Neural crest cell (in vitro differentiated cells): Measurements from ENCODE around the gene ZNF283. TPM values are rescaled to one million over a fixed set of nuclear protein-coding genes. Genes with fewer than 3 reads are reported as not detected.
A peak's percentile ranks its signal among the peaks of the same experiment; 100 is the strongest.

Source experiments
- DNase-seq: peaks from one replicate; pipeline ENCODE4 v3.0.0; 2021; ENCODE audit warnings: low read depth, mixed read lengths, low spot score
- H3K27ac Mint-ChIP-seq: one replicate; pipeline ENCODE4 v1.8.0; 2021; ENCODE audit warnings: mild to moderate bottlenecking, mixed read lengths; ENCODE audit not compliant: unreplicated experiment
- H3K27me3 Mint-ChIP-seq: 2 replicates; pipeline ENCODE4 v1.8.0; 2021; ENCODE audit warnings: low read depth, mild to moderate bottlenecking, mixed read lengths
- H3K36me3 Mint-ChIP-seq: 2 replicates; pipeline ENCODE4 v1.8.0; 2021; ENCODE audit warnings: low read depth, mild to moderate bottlenecking, mixed read lengths
- H3K4me1 Mint-ChIP-seq: 2 replicates; pipeline ENCODE4 v1.8.0; 2021; ENCODE audit warnings: mixed read lengths
- H3K4me3 Mint-ChIP-seq: one replicate; pipeline ENCODE4 v1.8.0; 2021; ENCODE audit warnings: mild to moderate bottlenecking, mixed read lengths
- H3K9me3 Mint-ChIP-seq: 2 replicates; pipeline ENCODE4 v1.8.0; 2021; ENCODE audit warnings: mixed read lengths
- CTCF ChIP-seq: fragments of 200-600 bp; sonication (generic); conservative IDR thresholded peaks from 2 replicates; pipeline ENCODE4 v1.5.0; 2021; ENCODE audit warnings: antibody characterized with exemption, mild to moderate bottlenecking
- total RNA-seq: library from RNA; stranded (reverse); gene quantifications from 2 replicates; pipeline ENCODE4 v1.2.1, GENCODE V29; 2021

Gene ZNF283
- total RNA-seq, 1 donor from 2014 or later = 13.6 TPM

- Mint-ChIP-seq H3K27me3 (peaks cover 28% of the 10 kb centered on the region), H3K4me1 (peaks cover 36% of the 10 kb centered on the region), H3K4me3 (peak overlapping the region; percentile 47), H3K27ac (no peak overlapping the region), H3K9me3 (no peaks in the 10 kb centered on the region), H3K36me3 (no peaks in the 10 kb centered on the region)
- peak; percentile 94 for TF ChIP-seq CTCF
- DNase-seq = peak; percentile 60
Measured at GRCh38 chr19:43784981-43785808, 41.9 kb upstream of the ZNF283 start.

GRCh38 chr19:43786665-43787064 lies 40.5 kb upstream of the ZNF283 start:
- Mint-ChIP-seq H3K27me3 (peaks cover 34% of the 10 kb centered on the region), H3K9me3 (no peaks in the 10 kb centered on the region)

DNA sequence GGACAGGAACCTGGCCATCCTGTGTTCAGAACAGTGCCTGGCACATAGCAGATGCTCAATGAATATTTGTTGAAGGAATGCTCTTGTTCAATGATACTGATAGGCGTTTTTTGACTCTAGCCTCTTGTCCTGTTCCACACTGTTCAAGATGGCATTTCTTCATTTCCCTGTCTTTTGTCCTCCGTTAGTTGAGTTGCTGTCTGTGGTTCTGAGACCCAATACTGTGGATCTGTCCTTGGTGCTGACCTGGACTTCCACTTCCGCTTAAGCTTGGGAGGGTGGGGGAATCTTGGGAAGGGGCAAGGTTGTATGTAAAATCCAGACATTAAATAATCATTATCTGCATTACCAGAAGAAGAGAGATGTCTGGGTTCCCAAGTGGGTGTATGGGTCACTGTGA lies 38.1 kb upstream of the ZNF283 start:
- no peaks in the 10 kb centered on the region for H3K9me3 Mint-ChIP-seq
- no peak overlapping the region for H3K27ac Mint-ChIP-seq
- peaks cover 46% of the 10 kb centered on the region for H3K27me3 Mint-ChIP-seq
- no peak for DNase-seq
- no peak for TF ChIP-seq CTCF
- no peaks in the 10 kb centered on the region for H3K36me3 Mint-ChIP-seq
- H3K4me3 Mint-ChIP-seq = no peak overlapping the region
- H3K4me1 Mint-ChIP-seq = peaks cover 12% of the 10 kb centered on the region

More at GRCh38 chr19:43786665-43787064, 40.5 kb upstream of the ZNF283 start:
- Mint-ChIP-seq H3K4me1 (peaks cover 28% of the 10 kb centered on the region), H3K27ac (no peak overlapping the region), H3K4me3 (no peak overlapping the region), H3K36me3 (no peaks in the 10 kb centered on the region)
- no peak for TF ChIP-seq CTCF
- no peak for DNase-seq

- H3K27ac Mint-ChIP-seq = no peak overlapping the region
- H3K9me3 Mint-ChIP-seq = no peaks in the 10 kb centered on the region
- H3K4me3 Mint-ChIP-seq = no peak overlapping the region
- peaks cover 54% of the 10 kb centered on the region for H3K27me3 Mint-ChIP-seq
- TF ChIP-seq CTCF = no peak
- no peaks in the 10 kb centered on the region for H3K4me1 Mint-ChIP-seq
- no peak for DNase-seq
- no peaks in the 10 kb centered on the region for H3K36me3 Mint-ChIP-seq
Measured at GRCh38 chr19:43790587-43790986, 36.5 kb upstream of the ZNF283 start.

- H3K4me1 Mint-ChIP-seq = peaks cover 4% of the 10 kb centered on the region
- H3K9me3 Mint-ChIP-seq = no peaks in the 10 kb centered on the region
- peaks cover 90% of the 10 kb centered on the region for H3K27me3 Mint-ChIP-seq
- no peak for DNase-seq
- TF ChIP-seq CTCF = no peak
- no peaks in the 10 kb centered on the region for H3K36me3 Mint-ChIP-seq
- H3K27ac Mint-ChIP-seq = no peak overlapping the region
- peak overlapping the region; percentile 45 for H3K4me3 Mint-ChIP-seq
Measured at GRCh38 chr19:43797118-43797517, 30.0 kb upstream of the ZNF283 start.
